Ishikawa (cell line): ENCODE measurements around the gene TRIM14.

Source experiments
- EP300 ChIP-seq: IDR thresholded peaks from 2 replicates; pipeline ENCODE4 v1.6.1; 2012; ENCODE audit warnings: borderline replicate concordance
- YY1 ChIP-seq: IDR thresholded peaks from 2 replicates; pipeline ENCODE4 v1.6.1; 2012; ENCODE audit warnings: low read depth

- no peak for TF ChIP-seq YY1
- no peak for TF ChIP-seq EP300
These were observed 31.3 kb downstream of the TRIM14 start for GRCh38 chr9:98087420-98088354.
